GM19324 (cell line): ENCODE data around the gene RFNG.
"Not testable (repeated sequence)": the region's sequence is repeated elsewhere in the genome, so short reads cannot be mapped to it uniquely, and the experiment has no call there.

Experiments
- ATAC-seq: cut with Tn5 transposase; IDR thresholded peaks from one replicate; pipeline ENCODE4 v1.9.1; 2021; ENCODE audit warnings: mild to moderate bottlenecking, moderate library complexity; ENCODE audit not compliant: unreplicated experiment, low FRiP score

RFNG gene

DNA sequence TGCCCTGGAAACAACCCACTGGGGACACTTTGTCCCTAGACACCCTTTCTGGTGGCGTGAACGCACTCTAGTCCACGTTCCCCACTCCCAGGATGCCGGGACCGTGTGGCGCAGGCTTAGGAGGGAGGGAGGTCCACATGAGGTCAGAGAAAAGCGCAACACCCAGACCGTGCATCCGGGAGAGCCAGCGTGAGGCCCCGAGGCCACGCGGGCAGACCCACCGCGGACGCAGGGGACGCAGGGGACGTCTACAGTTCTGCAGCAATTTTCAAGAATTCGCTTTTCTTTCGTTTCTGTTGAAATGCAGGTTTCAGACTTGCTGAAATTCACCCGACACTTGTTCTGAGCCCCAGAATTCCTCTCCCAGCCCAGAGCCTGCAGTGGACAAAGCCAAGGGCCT is 4.7 kb downstream of the RFNG start:
- no peak for ATAC-seq

DNA sequence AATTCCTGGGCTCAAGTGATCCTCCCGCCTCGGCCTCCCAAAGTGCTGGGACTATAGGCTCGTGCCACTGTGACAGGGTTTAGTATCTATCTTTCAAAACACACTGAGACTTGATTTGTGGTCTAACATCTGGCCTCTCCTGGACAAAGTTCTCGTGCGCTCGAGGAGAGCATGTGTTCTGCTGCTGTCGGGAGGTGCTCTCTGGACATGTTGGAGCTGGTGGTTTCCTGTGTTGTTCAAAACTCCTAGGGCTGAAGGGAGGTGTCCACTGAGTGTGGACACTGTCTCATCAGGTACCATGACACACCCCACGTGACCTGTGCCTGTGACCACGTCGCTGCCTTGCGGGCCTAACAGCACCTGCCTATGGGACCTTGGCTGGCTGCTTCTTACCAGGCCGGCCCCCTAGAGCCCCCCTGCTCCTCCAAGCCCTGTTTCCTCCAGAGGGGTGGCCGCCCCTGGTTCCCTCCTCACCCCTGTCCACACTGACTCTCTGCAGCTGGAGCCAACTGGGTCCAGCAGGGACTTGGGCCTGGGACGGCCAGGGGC is 5.6 kb downstream of the RFNG start:
- no peak for ATAC-seq

DNA sequence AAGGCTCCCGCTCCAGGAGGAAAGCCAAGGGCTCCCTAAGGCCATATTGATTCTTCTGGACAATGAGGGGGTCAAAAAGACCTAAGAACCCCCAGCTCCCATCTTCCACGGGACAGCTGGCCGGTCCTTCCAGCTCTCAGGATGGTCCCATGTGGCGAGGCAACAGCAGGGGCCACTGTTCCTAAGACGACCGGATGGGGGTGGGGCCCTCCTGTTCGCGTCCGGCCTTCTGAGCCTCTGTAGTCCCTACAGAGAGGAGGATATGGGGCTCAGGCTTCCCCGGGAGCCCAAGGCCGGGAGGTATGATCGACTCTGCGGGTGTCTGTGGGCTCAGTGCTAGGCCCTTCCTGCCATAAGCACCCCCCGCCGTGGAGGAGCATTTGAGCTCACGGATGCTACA is 8.1 kb downstream of the RFNG start:
- no peak for ATAC-seq

DNA sequence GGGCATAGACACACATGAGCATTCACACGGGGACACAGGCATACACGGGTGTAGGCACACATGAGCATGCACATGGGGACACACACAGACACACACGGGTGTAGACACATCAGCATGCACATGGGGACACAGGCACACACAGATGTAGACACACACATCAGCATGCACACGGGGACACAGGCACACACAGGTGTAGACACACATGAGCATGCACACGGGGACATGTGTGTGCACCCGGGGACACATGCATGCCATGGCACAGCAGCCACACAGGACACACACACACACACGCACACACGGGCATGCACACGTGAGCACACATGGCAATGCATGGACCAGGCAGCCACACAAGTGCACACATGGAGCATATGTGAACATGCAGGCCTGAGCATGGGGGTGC is 9.0 kb downstream of the RFNG start:
- ATAC-seq = no peak

DNA sequence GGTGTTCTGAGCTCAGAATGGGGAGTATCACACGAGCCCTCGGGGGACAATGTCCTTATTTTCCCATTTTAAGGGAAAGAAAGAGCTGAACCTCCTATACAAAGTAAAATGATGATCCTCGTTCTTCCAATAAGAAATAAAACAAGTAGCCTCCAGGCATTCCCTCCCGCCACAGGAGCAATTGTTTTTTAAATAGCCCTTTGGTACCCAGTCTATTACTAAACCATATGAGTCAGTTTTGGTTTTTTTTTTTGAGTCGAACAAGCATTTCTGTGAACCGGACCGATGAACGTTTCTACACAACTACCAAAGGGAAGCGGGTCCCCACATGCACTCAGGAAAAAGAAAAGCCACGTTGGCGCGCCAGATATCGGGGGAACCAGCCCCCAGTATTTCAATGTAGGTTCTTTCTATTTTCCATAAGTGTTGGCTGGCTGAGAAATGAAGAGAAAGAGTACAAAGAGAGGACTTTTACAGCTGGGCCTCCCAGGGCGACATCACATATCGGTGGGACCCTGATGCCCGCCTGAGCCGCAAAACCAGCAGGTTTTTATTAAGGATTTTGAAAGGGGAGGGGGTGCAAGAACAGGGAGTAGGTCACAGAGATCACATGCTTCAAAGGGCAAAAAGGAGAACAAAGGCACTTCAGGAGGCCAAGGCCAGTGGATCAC is 10.3 kb downstream of the RFNG start:
- no peak for ATAC-seq

DNA sequence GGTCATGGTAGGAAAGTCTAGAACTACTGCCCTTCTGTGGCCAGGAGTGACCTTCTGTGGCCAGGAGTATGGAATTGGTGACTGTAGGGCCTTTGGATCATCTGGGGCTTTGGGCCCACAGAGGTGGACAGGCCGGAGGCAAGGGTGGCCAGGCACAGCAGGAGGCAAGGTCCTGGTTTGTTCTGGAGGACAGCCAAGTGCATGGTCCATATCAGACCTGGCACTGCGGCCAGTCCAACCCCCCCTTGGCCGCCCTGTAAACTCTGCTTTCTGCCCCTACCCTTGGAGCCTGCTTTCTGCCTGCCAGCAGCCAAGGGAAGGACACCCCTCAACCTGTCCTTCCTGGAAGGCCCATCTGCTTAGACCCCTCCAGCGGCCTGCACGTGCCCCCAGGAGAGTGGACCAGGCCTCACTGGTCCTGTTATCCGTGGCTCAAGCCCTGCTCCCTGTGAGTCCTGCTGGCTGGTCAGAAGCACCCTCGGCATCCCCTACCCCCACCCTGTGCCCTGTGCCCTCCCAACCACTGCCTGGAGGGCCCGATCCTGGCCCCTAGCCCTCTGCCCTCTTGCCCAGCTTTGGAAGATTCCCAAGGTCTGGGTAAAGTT is 11.8 kb downstream of the RFNG start:
- no peak for ATAC-seq

DNA sequence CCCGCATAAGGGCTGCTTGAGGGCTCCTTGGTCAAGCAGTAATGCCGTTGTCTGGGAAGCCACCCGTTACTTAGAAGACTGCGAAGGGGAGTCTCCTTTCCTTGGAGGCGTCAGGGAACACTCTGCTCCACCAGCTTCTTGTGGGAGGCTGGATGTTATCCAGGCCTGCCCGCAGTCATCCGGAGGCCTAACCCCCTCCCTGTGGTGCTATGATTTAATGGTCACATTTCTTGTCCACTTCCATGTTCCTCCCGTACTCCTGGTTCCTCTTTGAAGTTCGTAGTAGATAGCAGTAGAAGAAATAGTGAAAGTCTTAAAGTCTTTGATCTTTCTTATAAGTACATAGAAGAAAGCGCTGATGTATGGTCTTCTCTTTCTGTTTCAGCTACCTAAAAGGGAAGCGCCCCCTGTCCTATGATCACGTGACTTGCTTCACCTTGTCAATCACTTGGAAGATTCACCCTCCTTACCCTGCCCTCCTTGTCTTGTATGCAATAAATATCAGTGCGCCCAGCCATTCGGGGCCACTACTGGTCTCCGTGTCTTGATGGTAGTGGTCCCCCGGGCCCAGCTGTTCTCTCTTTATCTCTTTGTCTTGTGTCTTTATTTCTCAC is 12.7 kb downstream of the RFNG start:
- not testable (repeated sequence) for ATAC-seq

DNA sequence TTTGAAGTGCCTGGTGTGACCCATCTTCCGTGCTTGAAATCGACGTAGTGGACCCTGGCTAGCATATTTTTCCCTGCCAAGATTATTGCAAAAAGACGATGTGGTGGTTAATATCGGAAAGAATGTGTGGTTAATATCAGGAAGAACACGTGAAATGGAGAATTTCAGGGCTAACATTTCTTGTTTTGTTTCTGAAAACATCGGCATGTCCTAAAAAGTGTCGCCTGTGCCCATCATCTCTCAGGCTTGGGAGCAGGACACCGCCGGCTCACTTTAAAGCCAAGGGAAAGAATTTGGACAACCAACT is 13.8 kb downstream of the RFNG start:
- no peak for ATAC-seq

DNA sequence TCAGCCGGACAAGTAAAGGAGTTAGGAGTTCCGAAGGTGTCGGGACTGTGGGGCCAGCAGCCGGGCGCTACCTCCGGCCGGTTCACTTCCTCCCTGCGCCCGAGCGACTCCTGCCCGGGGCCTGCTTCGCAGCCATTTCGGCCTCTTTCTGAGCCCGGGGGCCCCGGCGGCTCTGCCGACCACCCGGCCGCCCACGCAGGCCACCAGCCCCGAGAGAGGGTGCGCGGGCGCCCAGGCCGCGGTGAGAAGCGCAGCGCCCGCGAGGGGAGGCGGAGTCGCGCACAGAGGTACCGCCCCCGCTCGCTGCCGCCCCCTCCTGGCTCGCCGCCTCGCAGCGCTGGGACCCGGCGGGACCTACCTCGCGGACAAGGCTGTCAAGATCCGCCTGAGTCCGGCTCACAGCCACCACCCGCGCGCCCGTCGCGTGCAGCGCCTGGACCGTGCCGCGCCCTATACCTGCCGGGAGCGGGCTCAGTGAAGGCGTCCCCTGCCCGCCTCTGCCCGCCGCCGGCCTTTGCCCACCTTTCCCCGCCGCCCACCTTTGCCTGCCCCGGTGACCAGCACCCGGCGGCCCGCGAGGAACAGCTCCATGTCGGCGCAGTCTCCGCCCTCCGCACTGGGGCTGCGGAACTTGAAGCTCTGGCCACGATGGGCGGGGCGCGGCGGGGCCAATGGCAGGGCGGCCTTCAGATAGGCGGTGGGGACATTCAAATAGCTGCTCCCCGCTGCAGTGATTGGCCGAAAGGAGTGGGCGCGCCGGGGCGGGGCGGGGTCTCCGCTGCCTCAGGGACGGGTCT is 14.3 kb downstream of the RFNG start, which contains the start of gene DCXR:
Gene DCXR, minus strand, starts transcription at position 606 of the 797 bp plus-strand sequence. Its CDS starts 15 bp downstream, at position 591.
- ATAC-seq = peak; percentile 86

DNA sequence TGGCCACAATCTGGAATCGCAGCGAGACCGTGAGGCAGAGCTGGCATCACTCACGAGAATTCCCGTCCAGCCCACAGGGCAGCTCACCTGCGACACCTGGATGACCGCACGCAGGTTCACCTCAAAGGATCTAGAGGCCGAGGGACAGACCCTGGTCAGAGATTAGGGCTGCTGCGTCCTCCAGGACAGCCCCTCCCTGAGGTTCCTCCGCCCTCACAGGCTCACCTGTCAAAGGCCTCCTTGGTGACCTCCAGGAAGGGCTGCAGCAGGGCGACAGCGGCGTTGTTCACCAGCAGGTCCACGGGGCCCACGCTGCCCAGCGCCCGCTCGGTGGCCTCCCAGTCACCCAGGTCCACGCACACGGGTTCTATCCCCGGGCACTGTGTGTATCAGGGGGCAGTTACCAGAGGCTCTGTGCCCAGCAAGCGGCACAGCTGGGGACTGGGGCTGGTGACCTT is 14.9 kb downstream of the RFNG start:
- no peak for ATAC-seq

DNA sequence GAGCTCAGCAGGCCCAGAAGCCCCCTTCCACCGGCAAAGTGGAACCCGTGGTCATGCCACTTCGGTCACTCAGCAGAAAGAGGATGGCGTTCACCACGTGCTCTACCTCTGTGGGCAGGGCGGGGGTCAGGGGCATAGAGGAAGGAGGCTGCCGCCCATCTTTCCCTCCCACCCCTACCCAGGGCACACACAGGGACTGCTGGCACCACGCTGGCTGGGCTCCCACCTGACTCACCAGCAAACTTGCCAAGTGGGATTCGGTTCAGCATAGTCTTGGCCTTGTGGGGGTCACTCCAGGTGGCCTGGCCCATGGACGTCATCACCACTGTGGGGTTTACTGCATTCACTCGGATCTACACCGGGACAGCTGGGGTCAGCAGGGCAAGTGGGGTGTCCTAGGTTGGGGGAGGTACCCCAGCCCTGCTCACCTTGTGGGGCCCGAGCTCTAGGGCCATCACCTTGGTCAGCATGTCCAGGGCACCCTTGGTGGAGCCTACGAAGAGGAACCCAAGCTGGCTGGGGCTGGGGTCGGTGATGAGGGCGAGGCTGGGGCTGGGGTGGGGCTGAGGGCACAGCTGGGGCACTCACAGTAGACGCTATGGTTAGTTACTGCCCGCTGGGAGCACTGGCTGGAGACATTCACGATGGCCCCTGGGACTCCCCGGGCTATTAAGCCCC is 15.5 kb downstream of the RFNG start:
- ATAC-seq = no peak

DNA sequence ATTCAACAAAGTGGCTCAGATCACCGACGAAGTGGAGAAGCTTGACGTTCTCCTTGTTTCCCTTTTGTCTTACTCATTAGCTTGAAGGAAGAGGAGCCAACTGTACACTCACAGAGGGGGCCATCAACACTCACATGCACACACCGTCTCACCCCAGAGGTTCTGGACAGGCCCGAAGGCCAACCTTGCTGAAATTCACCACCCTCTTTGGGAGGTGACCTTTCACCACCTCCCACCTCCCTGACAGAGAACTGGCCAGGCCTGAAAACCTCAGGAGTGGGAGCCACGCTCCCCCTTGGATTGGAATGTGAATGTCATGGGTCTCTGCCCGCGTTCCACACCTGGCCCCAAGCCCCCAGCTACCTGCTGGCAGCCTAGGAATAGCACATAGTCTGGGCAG is 16.1 kb downstream of the RFNG start:
- ATAC-seq = no peak

DNA sequence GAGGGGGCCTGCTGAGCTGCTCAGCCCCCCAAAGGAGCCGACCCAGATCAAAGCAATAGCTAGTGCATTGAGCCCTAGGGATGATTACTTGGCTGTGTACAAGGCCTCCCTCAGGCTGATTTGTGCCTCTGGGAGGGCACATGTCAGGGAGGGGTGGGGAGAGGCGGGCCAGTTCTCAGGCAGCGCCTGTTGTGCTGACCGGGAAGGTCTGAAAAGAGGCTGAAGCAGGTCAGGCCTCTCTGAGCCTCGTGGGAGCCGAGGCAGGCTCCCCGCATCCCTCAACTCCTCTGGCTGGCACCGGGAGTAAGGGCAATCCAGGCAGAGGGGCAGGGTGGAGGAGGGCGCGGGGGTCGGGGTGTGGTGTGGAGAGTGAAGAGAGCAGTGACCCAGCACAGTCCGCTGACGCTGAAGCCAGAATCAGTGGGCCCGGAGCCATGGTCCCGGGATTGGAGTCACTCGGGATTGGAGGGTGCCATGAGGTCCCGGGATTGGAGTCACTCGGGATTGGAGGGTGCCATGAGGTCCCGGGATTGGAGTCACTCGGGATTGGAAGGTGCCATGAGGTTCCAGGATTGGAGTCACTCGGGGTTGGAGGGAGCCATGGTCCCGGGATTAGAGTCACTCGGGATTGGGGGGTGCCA is 17.1 kb downstream of the RFNG start:
- no peak for ATAC-seq

DNA sequence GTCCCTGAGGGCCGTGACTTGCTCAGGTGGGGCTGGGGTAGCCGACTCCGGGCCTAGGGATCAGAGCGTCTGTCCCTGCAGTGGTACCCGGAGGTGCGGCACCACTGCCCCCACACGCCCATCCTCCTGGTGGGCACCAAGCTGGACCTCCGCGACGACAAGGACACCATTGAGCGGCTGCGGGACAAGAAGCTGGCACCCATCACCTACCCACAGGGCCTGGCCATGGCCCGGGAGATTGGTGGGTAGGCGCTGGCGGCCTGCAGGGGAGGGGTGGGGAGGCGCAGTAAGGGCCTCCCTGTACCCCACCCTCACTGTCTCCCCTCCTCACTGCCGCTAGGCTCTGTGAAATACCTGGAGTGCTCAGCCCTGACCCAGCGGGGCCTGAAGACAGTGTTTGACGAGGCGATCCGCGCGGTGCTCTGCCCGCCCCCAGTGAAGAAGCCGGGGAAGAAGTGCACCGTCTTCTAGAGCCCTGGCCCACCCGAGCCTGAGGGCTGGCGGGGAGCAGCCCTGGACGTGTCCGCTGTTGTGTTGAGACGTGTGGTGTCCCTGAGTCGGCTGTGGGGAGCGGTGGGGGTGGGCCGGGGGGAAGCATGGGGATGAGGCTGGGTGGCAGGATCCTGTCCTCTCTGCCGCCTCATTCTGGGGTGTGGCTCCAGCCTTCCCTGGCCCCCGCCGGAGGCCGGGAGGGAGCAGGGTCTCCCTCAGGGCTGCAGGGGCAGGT is 18.1 kb downstream of the RFNG start:
- ATAC-seq = no peak

DNA sequence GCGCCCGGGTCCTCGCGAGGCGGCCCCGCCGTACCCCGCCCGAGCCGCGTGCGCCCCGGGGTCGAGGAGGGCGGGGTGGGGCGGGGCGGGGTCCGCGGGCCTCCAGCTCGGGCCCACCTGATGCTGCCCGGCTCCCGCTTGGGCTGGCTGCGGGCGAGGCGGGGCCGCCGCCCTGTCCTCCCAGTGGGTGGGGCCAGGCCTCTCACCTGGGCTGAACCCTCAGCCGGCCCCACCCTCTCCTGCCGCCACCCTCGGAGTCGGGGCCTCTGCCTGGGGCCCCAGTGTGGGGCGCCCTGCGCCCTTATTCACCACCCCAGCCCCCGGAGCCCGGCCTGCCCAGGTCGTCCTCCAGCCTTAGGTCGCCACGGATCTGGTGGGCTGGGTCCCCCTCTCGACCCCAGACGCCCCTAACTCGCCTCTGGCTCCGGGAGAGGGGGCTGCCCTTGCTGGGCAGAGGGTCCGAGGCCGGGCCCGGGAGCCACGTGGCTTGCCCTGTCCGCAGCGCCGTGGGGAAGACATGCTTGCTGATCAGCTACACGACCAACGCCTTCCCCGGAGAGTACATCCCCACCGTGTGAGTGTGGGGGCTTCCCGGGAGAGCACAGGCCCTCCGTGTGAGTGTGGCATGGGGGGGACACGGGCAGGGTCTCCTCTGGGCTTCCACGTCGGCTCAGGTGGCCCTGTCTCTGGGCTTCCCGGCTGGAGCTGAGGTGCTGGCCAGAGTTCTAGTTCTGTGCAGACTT is 19.6 kb downstream of the RFNG start:
- ATAC-seq = no peak

DNA sequence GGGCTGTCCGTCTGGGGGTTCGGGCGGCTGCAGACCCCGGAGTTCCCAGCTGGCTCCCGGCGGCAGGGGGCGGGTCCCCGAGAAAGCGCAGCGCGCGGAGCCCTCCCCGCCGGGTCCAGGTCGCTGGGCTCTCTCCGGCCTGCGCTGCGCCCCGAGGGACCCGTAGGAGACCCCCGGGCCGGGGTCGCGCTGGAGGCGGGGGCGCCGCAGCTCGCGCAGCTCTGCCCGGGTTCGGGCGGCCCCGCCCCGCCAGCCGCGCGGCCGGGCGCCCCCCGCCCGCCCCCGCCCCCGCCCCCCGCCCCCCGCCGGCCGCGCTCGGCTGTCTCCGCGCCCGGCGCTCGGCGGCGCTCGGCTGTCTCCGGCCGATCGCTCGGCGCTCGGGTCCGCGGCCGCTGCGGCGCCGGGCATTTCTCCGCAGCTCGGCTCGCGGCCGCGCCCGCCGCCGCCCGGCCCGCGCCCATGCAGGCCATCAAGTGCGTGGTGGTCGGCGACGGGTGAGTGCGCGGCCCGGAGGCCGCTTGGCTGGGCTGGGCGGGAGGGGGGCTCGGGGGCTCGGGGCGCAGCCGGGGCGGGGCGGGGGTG is 20.2 kb downstream of the RFNG start, which contains the start of gene RAC3:
Gene RAC3, plus strand, starts transcription at position 376 of the 582 bp plus-strand sequence. Its CDS starts 84 bp downstream, at position 460.
- ATAC-seq = no peak

DNA sequence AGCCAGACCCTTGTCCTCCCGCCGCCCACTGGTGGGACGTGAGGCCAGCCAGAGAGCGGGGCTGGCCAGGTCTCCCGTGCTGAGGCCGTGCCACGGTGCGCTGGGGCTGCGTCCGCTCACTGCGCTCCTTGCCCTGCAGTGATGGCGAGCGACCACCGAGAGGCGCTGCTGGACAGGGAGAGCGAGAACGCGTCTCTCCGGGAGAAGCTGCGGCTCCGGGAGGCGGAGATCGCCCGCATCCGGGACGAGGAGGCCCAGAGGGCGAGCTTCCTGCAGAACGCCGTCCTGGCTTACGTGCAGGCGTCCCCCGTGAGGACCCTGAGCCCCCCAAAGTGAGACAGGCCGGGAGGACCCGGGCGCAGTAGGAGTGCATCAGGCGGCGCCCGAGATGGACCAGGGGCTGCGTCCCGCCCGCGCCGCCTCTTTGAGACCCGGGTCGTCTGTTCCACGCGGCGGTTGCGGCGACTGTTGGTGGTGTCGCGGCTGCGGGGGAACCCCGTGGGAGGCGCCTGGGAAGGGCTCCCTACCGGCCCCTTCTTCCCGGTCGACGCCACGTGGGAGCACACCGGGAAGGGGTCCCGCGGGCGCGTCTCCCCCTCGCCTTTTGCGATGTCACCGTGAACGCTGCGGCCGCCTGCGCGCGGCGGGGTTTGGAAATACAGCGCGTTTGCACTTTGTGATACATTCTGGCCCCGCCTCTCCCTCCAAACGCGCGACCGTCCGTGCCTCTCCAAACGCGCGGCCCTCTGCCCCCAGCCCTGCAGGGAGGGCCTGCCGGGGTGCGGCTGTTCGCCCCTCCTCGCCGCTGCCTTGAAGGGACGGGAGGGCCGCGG is 20.9 kb downstream of the RFNG start:
- no peak for ATAC-seq
